ENCODE measurements around the gene BLOC1S6. TPM values are rescaled to one million over a fixed set of nuclear protein-coding genes. Genes with fewer than 3 reads are reported as not detected.
A peak's percentile ranks its signal among the peaks of the same experiment; 100 is the strongest.

The BLOC1S6 gene
- total and polyA plus RNA-seq, 9 of the 15 experiments (the other 6 are each of a cell fraction or from before 2014, with no cell fraction given): 18.2 to 72.4 (median 38.4) TPM

- TF ChIP-seq CEBPG (CRISPR knock-in tag; IDR thresholded peaks at IDR 0.05): no peak
- TF ChIP-seq CEBPG (tag; conservative IDR thresholded peaks at IDR 0.05 in 1 of 2, IDR thresholded peaks at IDR 0.05 in 1 of 2): peak in 1 of 2 experiments; percentile 52; a peak in 2 of 4 replicates
- TF ChIP-seq USF1 (CRISPR knock-in tag; IDR thresholded peaks at IDR 0.05): no peak
- peak; percentile 83; the same call in 1 of the 2 replicates for TF ChIP-seq BACH1 (tag; IDR thresholded peaks at IDR 0.05)
- no peak for TF ChIP-seq KAT7 (CRISPR knock-in tag; IDR thresholded peaks at IDR 0.05; ENCODE audit: borderline replicate concordance)
- no peak for TF ChIP-seq ZNF146 (CRISPR knock-in tag; IDR thresholded peaks at IDR 0.05; ENCODE audit: unreplicated experiment)
- no peak for TF ChIP-seq RBM22 (IDR thresholded peaks at IDR 0.05; ENCODE audit: low read depth, low read length, poor library complexity, severe bottlenecking)
- peak; percentile 69 for TF ChIP-seq NFE2 (IDR thresholded peaks at IDR 0.05; ENCODE audit: low read depth)
- TF ChIP-seq KDM2B (CRISPR knock-in tag; IDR thresholded peaks at IDR 0.05): no peak
- TF ChIP-seq ZBTB11 (CRISPR knock-in tag; IDR thresholded peaks at IDR 0.05): no peak
- TF ChIP-seq CTBP1 (IDR thresholded peaks at IDR 0.05; ENCODE audit: borderline replicate concordance): no peak
- no peak for TF ChIP-seq HCFC1 (IDR thresholded peaks at IDR 0.05; ENCODE audit: low read depth, low read length)
- peak; percentile 50 for TF ChIP-seq GABPA (tag; conservative IDR thresholded peaks at IDR 0.05; ENCODE audit: low read depth)
- TF ChIP-seq DEAF1 (CRISPR knock-in tag; IDR thresholded peaks at IDR 0.05): no peak
- peak; percentile 52 for TF ChIP-seq C11orf30 (IDR thresholded peaks at IDR 0.05; ENCODE audit: low read depth)
- peak; percentile 84 for TF ChIP-seq NFIC (IDR thresholded peaks at IDR 0.05)
- TF ChIP-seq KDM4B (IDR thresholded peaks at IDR 0.05; ENCODE audit: borderline replicate concordance in 2 of 2, low read depth in 1 of 2): no peak
- peak; percentile 49; the same call in 1 of the 2 replicates for TF ChIP-seq ZNF316 (IDR thresholded peaks at IDR 0.05)
- TF ChIP-seq CXXC5 (CRISPR knock-in tag; IDR thresholded peaks at IDR 0.05): no peak
- TF ChIP-seq TAF9B (IDR thresholded peaks at IDR 0.05; ENCODE audit: partially characterized antibody): no peak
- TF ChIP-seq SMAD4 (CRISPR knock-in tag; conservative IDR thresholded peaks at IDR 0.05): no peak; the same call in 1 of the 2 replicates
Observed at GRCh38 chr15:45637552-45638033, 50.4 kb downstream of the BLOC1S6 start (continued).

All from K562 (cell line).